WERI-Rb-1 (cell line): ENCODE data around the gene GRIK2.

Source experiments
- DNase-seq: peaks from one replicate; pipeline ENCODE4 v3.0.0-alpha.2; 2020
- H3K27ac ChIP-seq: fragments of 250-450 bp; sonication (Bioruptor Pico); 2 replicates; pipeline ENCODE4 v1.5.1; 2020; ENCODE audit warnings: mild to moderate bottlenecking, moderate library complexity
- H3K27me3 ChIP-seq: fragments of 250-450 bp; sonication (Bioruptor Pico); 2 replicates; pipeline ENCODE4 v1.5.1; 2021; ENCODE audit warnings: mild to moderate bottlenecking, low read depth, moderate library complexity; ENCODE audit not compliant: insufficient read depth, severe bottlenecking
- H3K36me3 ChIP-seq: fragments of 250-450 bp; sonication (Bioruptor Pico); 2 replicates; pipeline ENCODE4 v1.5.1; 2020; ENCODE audit warnings: mild to moderate bottlenecking, moderate library complexity
- H3K4me3 ChIP-seq: 2 replicates; pipeline ENCODE4 v1.5.1; 2011; ENCODE audit warnings: low read depth, mild to moderate bottlenecking, control low read depth, low read length
- H3K9me3 ChIP-seq: fragments of 250-450 bp; sonication (Bioruptor Pico); 2 replicates; pipeline ENCODE4 v1.5.1; 2021; ENCODE audit warnings: mild to moderate bottlenecking, moderate library complexity; ENCODE audit not compliant: severe bottlenecking
- CTCF ChIP-seq: IDR thresholded peaks from 2 replicates; pipeline ENCODE4 v1.5.1; 2011; ENCODE audit warnings: low read depth, mild to moderate bottlenecking, control low read depth, inconsistent platforms, low read length

The GRIK2 gene

GRCh38 chr6:101703311-101703710, 309.8 kb downstream of the GRIK2 start:
- DNase-seq = no peak
- H3K27ac ChIP-seq = no peak overlapping the region
- no peaks in the 10 kb centered on the region for H3K9me3 ChIP-seq
- H3K27me3 ChIP-seq = no peaks in the 10 kb centered on the region
- H3K36me3 ChIP-seq = no peaks in the 10 kb centered on the region
- no peak overlapping the region for H3K4me3 ChIP-seq
- no peak for TF ChIP-seq CTCF

DNA sequence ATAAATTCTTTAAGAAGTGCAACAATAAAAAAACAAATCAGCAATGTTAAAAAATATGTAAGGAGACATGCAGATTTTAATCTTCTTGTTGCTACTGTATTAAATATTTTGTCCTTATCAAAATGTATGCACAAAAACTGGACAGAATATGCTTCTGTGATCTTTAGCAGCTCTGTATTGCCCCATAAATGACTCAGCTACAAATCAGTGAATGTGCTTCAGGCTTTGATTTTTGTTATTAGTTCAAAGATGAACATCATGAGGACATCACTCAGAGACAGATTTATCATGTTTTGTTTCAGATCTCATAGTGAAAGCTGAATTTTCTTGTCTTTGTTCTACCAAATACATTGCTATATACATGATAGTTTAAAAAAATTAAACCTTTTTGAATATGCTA, 312.4 kb downstream of the GRIK2 start:
- no peaks in the 10 kb centered on the region for H3K36me3 ChIP-seq
- no peak for TF ChIP-seq CTCF
- no peak overlapping the region for H3K27ac ChIP-seq
- no peaks in the 10 kb centered on the region for H3K9me3 ChIP-seq
- DNase-seq = no peak
- no peaks in the 10 kb centered on the region for H3K27me3 ChIP-seq
- H3K4me3 ChIP-seq = no peak overlapping the region

DNA sequence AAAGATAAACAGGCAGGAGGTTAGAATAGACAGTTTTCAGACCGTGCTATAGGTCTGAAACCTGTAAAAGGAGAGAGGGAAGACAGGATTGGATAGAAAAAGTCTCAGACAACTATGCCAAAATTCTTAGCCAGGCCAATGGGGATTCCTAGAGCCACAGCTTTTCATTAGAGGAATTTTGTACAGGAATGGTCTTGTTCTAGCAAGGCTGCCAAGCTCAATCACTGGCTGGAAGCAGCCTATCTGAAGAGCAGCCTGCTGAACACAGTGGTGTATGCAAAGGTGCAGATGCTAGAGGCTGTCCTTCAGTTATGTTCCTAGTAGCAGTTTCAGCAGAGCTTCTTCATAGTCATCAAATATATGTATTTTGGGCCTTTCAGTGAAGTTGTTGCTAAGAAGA, 313.1 kb downstream of the GRIK2 start:
- no peaks in the 10 kb centered on the region for H3K36me3 ChIP-seq
- no peaks in the 10 kb centered on the region for H3K27me3 ChIP-seq
- no peak overlapping the region for H3K27ac ChIP-seq
- H3K4me3 ChIP-seq = no peak overlapping the region
- no peaks in the 10 kb centered on the region for H3K9me3 ChIP-seq
- TF ChIP-seq CTCF = no peak
- DNase-seq = no peak

DNA sequence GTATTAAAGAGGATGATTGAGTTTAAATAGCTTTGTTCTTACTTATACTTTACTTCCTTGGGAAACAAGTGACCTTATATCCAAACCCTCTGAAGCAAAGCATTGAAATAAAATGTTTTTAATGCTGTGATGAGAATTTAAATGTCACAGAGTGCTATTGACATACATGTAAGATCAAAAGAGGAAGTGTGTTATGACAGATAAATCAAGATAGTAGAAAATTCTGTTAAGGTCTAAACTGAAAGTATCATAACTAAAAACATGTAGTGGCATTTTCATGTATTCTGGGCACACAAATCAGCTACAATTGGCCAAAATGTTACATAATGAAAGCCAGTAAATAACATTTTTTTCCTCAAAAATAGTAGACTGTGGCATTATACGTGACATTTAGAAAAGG, 318.0 kb downstream of the GRIK2 start:
- Histone ChIP-seq H3K27me3 (no peaks in the 10 kb centered on the region), H3K36me3 (no peaks in the 10 kb centered on the region), H3K9me3 (no peaks in the 10 kb centered on the region), H3K27ac (no peak overlapping the region), H3K4me3 (no peak overlapping the region)
- DNase-seq = no peak
- TF ChIP-seq CTCF = no peak

DNA sequence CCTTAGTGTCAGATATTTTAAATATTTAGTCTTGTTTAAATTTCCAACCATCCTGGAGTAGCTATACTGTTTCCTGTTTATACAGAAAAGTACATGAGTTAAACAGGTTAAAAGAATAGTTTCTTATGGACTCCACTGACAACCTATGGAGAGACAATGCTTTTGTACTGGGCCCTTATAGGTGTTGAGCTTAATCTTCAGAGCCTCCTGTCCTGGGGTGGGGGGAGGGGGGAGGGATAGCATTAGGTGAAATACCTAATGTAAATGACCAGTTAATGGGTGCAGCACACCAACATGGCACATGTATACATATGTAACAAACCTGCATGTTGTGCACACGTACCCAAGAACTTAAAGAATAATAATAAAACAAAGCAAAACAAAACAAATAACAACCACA, 322.9 kb downstream of the GRIK2 start:
- Histone ChIP-seq H3K4me3 (no peak overlapping the region), H3K27me3 (no peaks in the 10 kb centered on the region), H3K36me3 (no peaks in the 10 kb centered on the region), H3K9me3 (no peaks in the 10 kb centered on the region), H3K27ac (no peak overlapping the region)
- DNase-seq = no peak
- no peak for TF ChIP-seq CTCF

GRCh38 chr6:101716810-101717209, 323.3 kb downstream of the GRIK2 start:
- H3K27me3 ChIP-seq = no peaks in the 10 kb centered on the region
- H3K4me3 ChIP-seq = no peak overlapping the region
- no peaks in the 10 kb centered on the region for H3K9me3 ChIP-seq
- H3K36me3 ChIP-seq = no peaks in the 10 kb centered on the region
- no peak for DNase-seq
- no peak overlapping the region for H3K27ac ChIP-seq
- TF ChIP-seq CTCF = no peak
